CD4-positive, alpha-beta T cell treated with Interleukin-12 subunit alpha and Interleukin-12 subunit beta, for 1 hour (primary cell): ENCODE data around the gene TRIM13.
"Not testable (repeated sequence)": the region's sequence is repeated elsewhere in the genome, so short reads cannot be mapped to it uniquely, and the experiment has no call there.

Experiments
- DNase-seq: peaks from one replicate; pipeline ENCODE4 v3.0.0-alpha.2; 2020

TRIM13 gene

DNA sequence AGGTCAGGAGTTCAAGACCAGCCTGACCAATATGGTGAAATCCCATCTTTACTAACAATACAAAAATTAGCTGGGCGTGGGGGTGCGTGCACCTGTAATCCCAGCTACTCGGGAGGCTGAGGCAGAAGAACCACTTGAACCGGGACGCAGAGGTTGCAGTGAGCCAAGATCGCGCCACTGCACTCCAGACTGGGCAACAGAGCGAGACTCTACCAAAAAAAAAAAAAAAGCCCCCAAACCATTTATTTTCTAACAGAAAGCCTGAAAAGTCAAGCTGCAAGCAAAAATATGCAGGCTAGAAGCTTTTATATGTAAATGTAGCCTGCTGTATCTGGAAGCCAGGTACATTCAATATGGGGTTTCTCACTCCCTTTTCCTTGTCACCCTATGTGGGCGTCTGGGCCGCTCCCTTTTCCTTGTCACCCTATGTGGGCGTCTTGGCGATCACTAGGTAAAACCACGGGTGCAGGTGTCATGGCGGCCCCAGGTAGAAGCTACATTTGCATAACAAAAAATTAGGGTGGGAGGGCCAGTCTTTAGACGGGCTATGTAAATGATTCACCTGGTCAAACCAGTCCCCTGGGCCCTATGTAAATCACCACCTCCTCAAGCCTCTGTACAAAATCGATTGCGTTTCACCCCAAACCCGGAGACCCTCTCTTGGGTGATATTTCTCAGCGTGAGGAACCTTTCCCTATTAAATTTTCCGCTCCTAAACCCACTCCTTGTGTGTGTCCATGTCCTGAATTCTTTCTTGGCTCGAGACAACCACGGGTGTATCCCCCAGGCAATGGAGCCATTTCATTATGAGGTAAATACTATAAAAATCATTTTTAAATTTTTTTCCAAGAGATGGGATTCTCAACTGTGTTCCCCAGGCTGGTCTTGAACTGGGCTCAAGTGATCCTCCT is 2.1 kb downstream of the TRIM13 start:
- no peak for DNase-seq

DNA sequence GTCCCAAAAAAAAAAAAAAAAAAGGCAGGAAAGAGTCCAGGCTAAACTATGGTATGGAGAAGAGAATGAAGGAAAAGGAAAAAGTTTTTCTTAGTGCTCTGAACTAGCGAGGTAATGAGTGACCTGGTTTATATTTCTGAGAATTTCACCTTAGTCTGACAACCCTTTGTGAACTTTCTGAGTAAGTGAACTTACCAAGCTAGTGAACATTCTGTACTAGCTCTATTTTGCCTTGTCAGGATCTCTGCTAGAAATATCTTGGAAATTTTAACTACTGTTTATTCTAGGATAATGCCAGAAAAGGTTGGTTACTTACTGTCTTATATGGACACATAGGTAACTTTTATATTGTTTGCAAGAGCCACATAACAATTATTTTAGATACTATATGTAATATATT is 4.4 kb downstream of the TRIM13 start:
- no peak for DNase-seq

DNA sequence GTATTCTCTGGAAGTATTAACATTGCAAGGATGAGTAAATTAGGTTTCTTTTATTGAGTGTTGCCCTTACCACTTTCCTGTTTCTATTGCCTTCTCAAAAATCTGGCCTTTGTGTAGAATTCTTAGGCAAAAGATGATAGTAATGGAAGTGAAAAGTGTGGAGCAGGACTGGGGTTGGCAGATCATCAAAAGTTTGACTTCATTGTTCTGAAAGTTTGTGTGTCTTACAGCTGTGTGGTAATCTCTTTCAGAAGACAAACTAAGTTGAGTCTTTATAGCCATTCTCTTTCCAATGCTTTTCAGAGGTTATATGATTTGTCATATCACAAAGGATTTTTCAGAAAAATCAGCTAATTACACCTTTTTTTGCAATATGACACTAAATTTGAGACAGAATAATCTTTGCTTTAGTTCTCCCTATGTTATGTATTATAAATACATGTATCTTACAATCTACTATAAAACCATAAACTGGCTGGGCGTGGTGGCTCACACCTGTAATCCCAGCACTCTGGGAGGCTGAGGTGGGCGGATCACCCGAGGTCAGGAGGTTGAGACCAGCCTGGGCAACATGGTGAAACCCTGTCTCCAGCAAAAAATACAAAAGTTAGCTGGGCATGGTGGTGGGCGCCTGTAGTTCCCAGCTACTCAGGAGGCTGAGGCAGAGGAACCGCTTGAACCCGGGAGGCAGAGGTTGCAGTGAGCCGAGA is 9.7 kb downstream of the TRIM13 start:
- DNase-seq, result no peak

DNA sequence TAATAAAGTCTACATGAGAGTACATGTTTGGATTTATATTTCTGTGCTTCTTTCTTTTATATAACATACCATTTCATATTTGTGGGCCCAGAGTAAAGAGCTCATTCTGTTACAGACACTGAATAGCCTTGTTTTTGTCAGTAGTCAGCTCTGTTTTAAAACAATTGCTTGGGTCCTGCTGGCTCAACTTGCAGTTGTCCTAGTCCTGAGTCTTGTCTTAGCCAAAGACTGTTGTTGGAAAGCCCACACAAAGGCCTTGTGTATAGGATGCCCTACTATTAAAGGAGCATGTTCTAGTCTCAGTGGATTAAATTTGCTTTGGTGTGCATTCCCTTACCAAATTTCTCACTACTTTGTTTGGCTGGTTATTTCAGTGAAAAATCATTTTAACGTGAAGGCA is 14.6 kb downstream of the TRIM13 start:
- DNase-seq, result no peak

DNA sequence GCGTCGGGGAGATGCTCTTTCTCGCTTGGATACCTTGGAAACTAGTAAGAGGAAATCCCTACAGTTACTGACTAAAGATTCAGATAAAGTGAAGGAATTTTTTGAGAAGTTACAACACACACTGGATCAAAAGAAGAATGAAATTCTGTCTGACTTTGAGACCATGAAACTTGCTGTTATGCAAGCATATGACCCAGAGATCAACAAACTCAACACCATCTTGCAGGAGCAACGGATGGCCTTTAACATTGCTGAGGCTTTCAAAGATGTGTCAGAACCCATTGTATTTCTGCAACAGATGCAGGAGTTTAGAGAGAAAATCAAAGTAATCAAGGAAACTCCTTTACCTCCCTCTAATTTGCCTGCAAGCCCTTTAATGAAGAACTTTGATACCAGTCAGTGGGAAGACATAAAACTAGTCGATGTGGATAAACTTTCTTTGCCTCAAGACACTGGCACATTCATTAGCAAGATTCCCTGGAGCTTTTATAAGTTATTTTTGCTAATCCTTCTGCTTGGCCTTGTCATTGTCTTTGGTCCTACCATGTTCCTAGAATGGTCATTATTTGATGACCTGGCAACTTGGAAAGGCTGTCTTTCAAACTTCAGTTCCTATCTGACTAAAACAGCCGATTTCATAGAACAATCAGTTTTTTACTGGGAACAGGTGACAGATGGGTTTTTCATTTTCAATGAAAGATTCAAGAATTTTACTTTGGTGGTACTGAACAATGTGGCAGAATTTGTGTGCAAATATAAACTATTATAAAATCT is 15.7 kb downstream of the TRIM13 start:
- no peak for DNase-seq

DNA sequence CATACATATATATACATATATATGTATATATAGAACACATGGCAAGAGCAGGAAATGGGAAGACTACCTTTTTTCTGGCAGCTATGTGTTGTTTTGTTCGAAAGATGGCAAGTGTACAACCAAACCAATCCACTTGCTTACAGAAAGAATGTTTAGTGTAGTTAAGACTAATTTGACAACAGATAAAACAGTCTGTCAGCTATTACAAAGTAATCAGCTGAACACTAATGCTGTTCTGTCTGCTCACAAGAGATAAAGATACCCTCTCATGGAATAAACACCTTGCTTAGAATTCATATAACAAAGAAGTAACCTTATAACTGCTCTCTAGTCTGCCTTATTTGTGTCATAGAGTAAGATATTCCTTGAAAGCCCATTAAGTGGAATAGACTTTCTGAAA is 17.5 kb downstream of the TRIM13 start:
- DNase-seq, result no peak

DNA sequence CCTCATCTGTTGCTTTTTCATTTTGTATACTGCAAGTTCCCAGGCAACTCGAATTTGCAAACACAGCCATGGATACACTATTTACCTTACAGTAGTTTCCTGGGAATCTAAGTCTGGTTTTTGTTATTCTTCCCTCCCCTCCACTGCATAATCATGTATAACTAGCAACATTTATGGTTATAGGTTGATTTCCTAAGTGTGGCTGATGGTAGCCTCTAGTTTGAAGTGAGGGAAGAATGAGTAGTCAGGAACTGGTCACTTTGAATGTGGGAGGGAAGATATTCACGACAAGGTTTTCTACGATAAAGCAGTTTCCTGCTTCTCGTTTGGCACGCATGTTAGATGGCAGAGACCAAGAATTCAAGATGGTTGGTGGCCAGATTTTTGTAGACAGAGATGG is 18.4 kb downstream of the TRIM13 start, which contains the start of gene KCNRG:
KCNRG (plus strand) TSS at position 187 of the 400 bp plus-strand sequence; CDS start at position 237, 50 bp downstream.
- DNase-seq, result no peak

DNA sequence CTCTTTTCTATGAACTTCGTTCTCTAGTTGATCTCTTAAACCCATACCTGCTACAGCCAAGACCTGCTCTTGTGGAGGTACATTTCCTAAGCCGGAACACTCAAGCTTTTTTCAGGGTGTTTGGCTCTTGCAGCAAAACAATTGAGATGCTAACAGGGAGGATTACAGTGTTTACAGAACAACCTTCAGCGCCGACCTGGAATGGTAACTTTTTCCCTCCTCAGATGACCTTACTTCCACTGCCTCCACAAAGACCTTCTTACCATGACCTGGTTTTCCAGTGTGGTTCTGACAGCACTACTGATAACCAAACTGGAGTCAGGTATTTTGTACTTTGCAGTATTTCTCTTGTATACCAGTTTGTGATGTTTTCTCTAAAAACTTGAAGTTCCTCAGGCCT is 18.9 kb downstream of the TRIM13 start:
- no peak for DNase-seq

DNA sequence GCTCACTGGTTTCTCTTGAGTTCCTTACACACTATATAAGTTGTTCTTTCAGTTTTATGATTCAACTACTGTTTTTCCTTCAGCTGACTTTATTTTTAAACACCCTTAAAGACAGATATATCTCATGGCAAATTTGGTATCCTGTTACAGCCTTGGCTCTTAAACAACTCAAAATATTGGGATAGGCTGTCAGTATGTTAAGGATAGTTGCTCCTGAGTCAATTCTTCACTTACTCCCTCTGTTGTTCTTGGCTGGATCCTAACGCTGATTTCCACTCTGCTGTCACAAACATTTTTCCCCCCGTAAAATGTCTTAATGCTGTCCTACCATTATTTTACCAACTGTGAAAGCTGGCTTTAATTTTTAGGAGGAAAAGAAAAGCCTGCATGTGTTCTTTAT is 19.6 kb downstream of the TRIM13 start:
- no peak for DNase-seq

DNA sequence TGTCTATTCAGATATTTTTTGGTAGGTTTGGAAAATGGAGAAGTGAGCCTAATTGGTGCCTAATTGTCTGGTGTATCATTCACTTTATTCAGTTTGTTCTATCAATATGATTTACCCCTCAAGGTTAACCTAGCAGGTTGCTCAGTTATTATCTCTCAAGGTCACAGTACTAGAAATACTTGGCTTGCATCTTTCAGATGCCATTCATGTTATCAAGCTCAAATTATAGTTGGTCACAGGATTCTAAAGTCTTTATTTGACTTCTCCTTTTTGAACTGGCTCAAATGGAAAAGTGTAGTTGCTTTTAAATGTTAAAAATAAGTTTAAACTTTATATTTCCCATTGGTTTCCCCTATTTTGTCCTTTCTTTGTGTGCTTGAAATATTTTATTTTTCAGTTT is 21.0 kb downstream of the TRIM13 start:
- DNase-seq, result no peak

DNA sequence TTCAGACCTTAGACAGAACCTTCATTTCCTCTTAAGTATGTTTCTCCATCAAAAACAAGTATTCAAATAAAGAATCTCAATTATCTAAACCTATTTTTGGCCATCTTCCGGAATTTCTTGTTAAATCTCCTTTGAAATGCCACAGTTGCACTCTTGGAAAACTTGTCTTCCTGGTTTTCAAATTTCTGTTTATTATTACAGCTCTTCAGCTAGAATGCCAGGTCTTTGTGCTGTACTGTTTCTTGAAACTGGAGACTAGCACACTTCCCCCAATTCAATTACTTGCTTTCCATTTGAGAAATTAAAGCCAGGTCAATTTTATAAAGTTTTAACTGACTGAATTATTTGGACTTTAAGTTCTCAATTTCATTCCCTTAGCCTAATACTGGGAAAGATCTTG is 28.6 kb downstream of the TRIM13 start:
- no peak for DNase-seq

DNA sequence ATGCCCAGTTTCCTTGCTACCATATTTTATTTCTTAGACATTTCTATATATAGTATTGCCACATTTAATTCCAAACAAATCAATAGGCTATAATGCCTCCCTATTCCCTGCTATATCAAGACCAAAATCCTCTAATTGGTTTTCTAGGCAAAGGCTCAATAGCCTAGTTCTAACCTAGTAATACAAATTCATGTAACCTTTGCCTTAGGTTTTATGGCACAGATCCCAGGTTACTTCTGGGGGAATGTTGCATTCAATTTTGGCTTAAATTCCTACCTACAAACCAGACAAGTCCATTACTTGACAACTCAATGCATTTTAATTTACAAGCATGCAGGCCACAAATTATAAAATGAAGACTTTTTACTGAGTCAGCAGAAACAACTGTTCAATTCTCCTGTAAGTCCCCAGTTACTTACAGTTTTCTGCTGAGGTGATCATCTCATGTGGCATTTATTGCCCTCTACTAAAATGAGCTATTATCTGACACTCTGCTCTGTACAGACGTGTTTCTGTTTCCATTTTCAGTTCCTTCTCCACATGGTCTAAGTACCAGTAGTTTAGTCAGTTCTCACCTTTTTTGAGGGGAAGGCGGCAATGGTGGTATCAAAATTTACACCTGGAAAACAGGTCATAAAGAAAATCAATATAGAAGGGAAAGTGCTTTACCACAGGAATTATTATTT is 30.1 kb downstream of the TRIM13 start:
- no peak for DNase-seq

DNA sequence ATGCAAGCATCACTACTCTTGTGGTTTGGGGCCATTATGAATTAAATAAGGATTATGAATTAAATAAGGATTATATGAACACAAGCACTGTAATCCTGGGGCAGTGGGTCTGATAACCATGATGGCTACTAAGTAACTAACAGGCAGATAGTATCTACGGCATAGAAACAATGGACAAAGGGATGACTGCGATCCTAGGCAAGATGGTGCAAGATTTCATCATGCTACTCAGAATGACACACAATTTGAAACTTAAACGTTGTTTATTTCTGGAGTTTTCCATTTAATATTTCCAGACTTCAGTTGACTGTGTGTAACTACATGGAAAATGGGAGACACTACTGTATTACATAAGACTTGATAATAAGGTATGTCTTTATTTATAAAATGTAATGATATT is 33.5 kb downstream of the TRIM13 start:
- no peak for DNase-seq

DNA sequence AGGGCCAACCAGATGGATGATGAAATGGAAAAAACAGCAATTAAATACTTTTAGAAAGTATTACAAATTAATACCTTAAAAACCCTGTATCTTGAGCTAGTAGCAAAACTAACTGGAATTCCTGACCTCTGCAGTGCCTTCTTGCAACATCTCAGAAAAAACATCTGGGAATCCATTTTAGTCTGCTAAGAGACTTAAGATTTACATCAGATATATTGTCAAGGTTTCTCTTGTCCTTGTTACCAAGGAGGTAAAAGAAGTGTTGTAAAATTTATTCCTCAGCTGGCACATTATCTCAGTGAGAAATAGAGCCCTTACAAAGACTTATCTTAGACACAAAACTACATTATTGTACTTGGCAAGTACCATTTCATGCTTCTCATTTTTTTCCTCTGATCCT is 36.9 kb downstream of the TRIM13 start:
- DNase-seq, result no peak

DNA sequence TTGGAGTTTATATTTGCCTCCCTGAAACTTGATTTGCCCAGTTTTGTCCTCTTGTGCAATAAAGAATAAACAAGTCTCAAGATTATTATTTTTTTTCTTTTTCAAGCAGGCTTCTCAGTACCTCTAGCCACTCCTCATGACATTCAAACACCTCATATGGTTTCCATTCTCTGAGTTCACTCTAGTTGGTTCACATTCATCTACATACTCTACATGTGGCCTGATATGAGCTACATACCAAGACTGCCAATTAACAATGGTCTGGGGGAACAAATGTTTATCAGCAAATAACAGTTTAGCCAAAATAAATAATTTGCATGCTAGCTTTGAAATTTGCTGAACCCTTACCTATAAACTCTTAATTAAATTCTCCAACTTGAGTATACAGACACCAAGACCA is 40.9 kb downstream of the TRIM13 start:
- no peak for DNase-seq

DNA sequence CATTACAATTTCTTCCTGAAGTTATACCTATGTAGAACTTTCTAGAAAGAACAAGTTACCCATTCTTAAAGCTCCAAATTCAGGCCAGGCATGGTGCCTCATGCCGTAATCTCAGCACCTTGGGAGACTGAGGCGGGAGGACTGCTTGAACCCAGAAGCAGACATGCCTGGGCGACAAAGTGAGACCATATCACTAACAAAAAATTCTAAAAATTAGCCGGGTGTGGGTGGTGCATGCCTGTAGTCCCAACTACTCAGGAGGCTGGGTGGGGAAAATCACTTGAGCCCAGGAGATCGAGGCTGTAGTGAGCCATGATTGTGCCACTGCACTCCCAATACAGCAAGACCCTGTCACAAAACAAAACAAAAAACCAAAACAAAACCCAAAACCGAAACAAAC is 41.4 kb downstream of the TRIM13 start:
- no peak for DNase-seq

DNA sequence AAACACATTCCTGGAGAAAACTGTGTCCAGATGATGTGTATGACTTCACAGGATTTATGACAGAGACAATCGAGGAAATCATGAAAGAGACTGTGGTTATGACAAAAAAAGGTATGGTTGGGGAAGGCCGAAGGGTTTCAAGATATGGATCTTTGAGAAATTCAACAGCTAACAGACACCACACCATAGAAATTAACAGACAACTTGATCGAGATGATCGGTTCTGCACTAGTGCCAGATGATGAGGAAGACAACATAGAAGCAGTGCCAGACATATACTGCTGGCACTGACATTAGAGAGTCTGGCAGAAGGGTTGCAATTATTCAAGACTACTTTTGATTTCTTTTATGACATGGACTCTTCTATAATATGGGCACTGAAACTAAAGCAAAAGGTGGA is 55.6 kb downstream of the TRIM13 start:
- DNase-seq, result no peak

DNA sequence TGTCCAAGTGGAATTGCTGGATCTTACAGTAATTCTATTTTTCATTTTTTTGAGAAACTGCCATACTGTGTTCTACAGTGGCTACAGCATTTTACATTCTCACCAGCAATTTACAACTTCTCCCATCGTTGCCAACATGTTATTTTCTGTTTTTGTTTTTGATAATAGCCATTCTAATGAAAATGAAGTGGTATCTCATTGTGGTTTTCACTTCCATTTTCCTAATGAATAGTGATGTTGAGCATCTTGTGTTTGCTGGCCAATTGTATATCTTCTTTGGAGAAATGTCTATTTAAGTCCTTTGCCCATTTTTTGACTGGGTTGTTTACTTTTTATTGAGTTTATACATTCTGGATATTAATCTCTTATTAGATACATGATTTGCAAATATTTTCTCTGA is 57.0 kb downstream of the TRIM13 start:
- DNase-seq, result no peak

DNA sequence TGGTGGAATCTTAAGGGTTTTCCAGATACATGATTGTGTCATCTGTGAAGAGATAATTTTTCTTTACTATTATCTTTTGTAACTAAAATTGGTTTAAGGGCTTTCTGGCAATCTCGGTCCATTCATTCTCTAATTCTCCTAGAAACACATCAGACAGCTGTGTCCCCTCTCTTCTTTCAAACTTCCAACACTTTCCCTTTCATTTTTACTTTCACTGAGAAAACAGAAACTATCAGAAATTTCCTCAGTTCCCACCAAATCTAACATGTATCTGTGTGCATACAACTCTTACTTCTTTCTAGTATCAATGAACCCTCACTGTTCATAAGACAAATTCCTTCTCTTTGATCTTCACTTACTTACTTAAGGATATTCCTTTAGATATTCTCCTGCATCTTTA is 58.6 kb downstream of the TRIM13 start:
- DNase-seq, result no peak

DNA sequence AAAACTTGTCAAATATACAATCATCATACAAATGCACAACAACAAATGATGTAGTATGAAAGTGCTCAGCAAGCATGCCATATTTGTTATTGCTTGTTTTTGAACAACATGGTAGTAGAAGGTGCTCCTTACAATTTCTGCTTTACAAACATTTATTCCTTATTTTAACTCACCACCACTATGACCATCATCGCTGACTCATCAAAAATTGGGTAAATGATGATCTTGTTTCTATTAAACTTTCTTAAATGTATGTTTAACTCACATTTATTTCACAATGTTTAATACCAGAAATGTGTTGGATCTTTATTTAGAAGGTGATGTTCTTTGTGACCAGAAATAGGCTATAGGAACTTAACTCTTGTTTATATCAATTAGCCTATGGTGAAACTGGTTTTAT is 63.9 kb downstream of the TRIM13 start:
- no peak for DNase-seq

DNA sequence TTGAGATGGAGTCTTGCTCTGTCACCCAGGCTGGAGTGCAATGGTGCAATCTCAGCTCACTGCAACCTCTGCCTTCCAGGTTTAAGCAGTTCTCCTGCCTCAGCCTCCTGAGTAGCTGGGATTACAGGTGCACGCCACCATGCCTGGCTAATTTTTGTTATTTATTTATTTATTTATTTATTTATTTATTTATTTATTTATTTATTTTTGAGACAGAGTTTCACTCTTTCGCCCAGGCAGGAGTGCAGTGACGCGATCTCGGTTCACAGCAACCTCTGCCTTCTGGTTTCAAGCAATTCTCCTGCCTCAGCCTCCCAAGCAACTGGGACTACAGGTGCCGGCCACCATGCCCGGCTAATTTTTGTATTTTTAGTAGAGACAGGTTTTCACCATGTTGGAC is 65.5 kb downstream of the TRIM13 start:
- DNase-seq, result not testable (repeated sequence)

DNA sequence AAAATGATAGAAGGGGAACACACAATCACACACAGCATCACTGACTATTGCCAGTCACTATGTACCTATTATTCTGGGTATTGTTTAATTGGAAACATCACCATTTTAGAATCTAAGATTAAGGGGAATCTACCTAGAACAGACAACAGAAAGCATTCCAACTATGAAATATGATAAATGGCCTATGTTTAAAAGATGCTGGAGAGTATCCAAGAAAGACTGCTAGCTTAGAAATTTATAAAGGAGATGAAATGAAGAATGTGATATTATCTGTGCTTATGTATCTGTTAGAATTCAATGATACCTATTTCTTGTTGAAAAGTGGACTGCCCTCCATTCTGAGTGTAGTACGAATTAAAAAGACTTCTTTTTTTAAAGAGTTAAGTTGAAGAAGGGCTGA is 68.9 kb downstream of the TRIM13 start:
- no peak for DNase-seq
